Activated CD4-positive, alpha-beta T cell treated with anti-CD3 and anti-CD28 coated beads for 48 hours (primary cell): Measurements from ENCODE around the gene TNPO2.
"Not testable (repeated sequence)": the region's sequence is repeated elsewhere in the genome, so short reads cannot be mapped to it uniquely, and the experiment has no call there.

Experiments
- DNase-seq: peaks from one replicate; pipeline ENCODE4 v3.0.0-alpha.2; 2020

The TNPO2 gene

DNA sequence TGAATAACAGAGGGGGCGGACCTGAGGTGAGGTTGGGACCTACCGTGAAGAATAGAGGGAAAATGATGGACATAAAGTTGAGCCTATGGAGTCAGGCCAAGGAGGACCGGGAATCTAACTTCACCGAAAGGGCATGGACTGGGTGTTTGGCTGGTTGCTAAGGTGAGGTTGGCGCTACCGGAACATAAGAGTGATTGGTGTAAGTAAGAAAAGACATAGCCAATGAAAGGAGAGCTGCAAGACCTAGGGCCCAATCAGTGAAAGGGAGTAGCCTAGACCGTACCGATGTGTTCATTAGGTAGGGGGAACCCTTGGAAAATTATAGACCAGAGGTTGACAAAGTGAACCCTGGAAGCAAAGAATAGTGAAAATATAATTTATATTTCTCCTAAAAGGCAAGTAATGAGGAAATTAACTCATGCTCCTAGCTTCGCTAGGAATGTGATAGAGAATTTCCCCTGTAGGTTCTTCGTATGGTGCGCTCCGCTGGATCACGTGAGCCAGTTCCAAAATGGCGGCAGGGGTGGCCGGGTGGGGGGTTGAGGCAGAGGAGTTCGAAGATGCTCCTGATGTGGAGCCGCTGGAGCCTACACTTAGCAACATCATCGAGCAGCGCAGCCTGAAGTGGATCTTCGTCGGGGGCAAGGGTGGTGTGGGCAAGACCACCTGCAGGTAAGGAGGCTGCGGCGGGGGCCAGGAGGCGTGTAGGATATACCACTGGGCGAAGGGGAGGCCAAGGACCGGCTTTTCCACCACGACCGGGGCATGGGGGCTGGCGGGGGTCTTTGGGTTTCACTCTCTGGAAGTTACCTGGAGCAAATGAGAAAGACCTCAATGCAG is 13.5 kb upstream of the TNPO2 start, which contains the start of gene GET3:
Gene GET3 (plus strand): TSS at position 503 of the 840 bp plus-strand sequence. CDS start 9 bp downstream, at position 512.
- peak; percentile 87 for DNase-seq

DNA sequence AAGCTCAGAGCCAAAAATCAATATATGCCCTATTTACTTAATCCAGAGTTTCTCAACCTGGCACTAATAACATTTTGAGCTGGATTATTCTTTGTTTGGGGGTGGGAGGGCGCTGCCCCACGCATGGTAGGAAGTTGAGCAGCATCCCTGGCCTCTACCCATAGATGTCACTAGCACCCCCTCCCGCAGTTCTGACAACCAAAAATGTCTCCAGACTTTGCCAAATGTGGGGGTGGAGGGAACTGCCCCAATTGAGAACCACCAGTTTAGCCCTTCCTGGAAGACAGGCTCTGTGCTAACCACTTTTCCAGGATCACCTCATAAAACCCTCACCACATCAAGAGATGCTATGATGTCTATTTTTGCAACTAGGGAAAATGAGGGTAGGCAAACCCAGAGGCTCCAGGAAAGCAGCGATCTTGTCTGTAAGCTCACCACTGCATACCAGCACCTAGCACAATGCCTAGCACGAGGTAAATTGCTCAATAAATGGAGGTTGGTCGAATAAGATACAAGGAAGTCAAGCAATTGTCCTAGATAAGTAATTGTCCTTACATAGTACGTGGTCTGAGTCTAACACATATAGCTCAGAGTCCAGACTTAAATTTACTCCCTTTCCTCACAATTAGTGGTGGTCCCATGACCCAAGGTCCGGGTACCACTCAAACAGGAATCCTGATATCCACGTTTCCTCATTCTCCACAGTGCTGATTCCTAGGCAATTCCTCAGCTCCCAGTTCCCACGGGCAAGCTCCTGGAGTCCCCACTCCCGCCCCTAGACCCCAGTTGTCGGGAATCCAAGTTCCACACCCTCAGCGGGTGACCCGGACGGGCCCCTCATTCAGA is 9.9 kb upstream of the TNPO2 start:
- peak; percentile 77 for DNase-seq

DNA sequence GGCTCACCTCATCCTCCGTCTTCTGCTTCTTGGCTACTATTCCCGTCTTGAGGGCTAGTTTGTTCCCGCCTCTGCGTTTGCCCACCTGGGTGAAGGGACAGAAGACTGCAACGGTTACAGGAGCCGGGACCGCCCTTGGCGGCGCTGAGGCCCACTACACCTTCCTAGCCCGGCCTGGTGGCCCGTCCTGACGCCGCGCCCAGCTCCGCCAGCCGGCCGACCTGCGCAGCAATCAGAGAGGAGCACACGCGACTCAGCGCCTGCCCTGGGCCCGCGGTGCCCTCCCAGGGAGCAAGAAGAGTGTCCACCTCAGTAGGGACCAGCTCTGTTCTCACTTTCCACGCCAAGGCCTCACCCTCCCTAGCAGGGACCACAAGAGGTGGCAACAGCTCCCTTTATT is 7.6 kb upstream of the TNPO2 start:
- DNase-seq: no peak

DNA sequence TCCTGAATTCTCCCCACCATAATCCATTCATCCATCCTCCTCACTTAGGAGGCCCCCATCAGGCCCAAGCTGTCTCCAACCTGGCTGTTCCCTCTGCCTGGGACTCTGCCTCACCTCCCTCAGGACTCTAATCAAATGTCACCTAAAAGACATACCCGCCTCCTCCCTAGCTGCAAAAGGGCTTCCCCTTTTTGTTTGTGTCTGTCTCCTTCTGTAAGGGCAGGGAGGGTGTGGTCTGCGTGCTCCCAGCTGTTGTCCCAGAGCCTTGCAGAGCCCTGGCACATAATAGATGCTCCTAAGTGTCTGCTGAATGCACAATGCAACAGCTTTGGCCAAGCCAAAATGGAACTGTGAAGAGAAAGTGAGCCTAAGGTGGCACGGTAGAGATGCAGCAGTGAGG is 6.3 kb upstream of the TNPO2 start:
- DNase-seq: no peak

DNA sequence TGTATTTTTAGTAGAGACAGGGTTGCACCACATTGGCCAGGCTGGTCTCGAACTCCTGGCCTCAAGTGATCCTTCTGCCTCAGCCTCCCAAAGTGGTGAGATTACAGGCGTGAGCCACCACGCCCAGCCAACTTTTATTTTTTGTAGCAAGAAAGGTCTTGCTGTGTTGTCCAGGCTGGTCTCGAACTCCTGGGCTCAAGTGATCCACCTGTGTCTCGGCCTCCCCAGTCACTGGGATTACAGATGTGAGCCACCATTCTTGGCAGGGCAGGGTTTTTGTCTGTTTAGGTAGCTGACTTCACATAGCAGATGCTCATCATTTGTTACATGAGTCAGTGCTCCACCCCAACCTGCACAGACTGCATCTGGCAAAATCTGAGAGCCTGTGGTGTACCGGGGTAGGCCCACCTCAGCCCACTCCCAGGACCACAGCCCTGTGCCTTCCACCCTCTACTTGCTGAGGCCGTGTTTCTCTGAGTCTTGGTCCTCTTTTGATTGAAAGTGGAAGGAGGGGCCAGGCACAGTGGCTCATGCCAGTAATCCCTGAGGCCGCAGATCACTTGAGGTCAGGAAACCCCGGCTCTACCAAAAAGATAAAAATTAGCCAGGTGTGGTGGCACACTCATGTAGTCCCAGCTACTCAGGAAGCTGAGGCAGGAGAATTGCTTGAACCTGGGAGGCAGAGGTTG is 4.2 kb upstream of the TNPO2 start:
- DNase-seq: no peak

DNA sequence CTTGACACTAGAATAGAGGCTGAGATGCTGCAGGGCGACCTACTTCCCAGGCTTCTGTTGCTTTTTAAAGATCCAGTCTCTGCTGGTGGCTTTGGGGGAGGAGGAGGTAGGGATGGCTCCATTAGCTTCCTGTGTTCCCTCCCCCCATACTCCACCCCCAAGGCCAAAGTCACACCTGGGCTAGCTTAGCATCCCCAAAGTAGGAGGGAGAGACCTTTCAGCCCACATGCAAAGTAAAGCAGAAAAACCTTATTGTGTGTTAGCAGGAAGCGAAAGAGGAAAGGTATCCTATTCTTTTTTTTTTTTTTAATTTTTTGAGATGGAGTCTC is 3.2 kb upstream of the TNPO2 start:
- DNase-seq: no peak

DNA sequence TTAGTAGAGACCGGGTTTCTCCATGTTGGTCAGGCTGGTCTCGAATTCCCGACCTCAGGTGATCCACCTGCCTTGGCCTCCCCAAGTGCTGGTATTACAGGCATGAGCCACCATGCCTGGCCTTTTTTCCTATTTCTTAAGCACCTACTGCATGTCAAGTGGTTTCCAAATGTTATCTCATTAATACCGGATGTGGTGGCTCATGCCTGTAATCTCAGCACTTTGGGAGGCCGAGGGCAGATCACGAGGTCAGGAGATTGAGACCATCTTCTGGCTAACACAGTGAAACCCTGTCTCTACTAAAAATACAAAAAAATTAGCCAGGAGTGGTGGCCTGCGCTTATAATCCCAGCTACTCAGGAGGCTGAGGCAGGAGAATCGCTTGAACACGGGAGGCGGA is 1.9 kb upstream of the TNPO2 start:
- not testable (repeated sequence) for DNase-seq

DNA sequence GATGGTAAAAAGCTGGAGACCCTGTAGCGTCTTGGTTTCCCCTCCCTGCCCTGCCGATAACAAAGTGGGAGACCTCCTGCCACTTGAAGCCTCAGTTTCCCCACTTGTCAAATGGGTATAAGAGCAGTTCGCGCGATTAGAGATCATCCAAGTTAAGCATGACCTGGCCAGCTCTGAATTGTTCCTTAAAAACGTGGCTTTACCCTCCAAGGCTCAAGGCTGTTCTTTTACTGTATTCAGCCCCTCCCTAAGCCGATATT is 421 bp downstream of the TNPO2 start:
- DNase-seq: no peak

DNA sequence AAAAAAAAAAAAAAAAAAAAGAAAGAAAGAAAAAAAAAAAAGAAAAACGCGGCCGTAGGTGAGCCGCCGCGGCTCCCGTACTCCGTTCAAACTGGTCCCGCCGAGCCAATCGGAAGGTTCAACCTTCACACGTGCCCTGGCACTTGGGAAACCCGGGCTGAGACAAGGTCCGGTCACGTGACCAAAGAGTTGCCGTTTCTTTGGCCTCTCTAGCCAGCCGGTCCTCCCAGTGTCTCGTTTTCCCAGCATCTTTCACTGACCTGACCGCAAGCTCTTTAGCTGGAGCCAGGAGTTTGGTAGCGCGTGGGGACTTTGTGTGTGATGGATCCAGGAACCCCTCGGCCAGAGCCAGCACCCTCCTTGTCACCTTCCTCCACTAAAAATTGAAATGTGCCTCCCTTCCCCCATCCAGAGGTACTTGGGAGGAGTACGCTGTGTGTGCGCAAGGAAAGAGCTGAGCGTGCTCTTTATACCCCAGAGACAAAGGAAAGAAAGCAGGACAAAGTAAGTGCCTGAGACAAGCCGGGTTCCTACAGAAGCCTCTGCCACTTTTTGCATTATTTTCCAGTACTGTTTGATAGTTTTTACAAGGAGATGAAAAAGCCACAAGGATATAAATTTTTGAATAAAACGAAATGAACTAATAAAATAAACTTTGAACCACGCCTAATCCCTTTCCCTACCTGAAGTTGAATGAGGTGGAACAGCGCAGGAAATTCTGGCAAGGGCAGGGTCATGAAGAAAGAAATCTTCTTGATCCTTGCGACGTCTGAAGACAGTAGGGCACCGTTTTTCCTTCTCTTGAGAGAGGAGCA is 959 bp downstream of the TNPO2 start:
- DNase-seq: peak; percentile 96

DNA sequence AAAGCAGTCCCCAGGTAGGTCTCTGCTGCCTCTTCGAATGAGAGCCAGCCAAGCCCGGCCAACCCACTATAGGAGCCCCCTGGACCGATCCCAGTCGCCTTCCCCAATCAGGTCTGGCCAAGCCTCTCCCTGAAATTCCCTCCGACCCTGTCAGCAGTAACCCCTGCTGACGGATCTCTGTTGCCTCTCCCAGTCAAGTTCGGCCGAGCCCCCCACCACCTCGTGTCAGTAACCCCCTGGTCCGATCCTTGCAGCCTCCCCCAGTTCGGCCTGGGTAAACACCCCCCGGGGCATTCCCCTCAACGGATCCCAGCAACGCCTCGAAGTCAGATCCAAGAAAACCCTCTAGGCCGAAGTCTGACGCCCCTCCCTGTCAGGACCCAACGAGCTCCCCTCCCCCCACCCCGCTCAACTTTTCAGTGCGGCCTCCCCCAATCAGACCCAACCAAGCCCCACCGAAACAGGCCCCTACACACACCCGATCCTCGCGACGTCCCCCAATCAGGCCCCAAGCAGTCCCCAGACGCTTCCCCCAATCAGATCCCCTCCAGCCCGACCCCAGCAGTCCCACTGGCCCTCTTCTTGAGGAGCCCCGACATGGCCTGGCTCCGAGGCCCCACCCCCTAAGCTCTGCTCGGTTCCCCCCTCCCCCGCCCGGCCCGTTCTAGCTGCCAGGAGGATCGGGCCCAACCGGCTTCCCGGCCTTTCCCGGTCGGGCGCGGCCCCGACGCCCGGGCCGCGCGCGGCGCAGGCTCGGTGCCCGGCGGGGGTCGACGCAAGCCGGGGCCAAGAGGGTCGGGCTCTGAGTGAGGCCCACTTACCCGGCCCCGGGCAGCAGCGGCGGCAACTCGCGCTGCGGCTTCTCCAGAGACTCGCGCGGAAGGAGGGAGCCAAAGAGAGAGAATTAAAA is 1.8 kb downstream of the TNPO2 start:
- DNase-seq: peak; percentile 69

DNA sequence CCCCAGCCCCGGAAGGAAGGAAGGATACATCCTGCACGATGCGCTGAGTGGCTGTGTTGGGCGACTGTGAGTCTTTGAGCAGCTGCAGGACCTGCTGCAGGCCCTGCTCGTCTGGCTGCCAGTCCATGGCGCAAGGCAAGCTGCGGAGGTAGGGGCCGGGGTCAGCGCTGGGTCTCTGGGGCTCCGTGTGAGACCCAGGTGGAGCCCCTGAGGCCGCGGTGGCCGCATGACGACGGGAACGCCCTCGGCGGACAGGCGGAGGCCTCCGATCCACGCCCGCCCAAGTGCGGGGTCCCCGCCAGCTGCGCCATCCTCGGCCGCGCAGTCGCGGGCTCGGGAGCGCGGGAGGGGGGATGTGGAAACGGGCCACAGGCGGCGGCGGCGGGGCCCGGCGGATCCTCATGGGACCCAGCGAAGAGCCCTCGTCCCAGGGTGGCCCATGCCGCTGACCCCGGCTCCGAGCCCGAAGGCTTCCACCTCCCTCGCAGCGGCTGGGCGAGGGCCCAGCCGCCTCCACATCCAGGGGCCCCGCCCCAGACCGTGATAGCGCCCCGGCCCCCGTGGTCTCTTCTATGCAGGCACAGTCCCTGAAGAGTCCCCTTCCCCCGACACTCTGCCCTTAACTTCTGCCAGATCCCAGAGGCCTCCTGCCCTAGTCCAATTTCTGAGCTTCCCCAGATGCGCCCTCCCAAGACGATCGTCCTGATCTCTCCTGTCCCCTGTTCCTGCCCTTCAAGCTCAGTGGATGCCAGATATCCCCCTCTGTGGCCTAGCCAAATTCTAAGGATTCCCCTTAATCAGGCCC is 2.7 kb downstream of the TNPO2 start:
- DNase-seq: peak; percentile 37

DNA sequence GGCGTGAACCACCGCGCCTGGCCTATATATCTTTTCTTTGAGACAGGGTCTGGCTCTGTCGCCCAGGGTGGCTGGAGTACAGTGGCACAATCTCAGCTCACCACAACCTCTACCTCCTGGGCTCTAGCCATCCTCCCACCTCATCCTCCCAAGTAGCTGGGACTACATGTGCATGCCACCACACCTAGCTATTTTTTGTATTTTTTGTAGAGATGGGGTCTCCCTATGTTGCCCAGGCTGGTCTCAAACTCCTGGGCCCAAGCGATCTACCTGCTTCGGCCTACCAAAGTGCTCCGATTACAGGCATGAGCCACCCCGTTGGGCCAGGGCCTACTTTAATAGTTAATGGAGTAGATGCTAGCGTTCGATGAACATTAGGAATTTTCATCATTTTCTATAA is 3.4 kb downstream of the TNPO2 start:
- no peak for DNase-seq

DNA sequence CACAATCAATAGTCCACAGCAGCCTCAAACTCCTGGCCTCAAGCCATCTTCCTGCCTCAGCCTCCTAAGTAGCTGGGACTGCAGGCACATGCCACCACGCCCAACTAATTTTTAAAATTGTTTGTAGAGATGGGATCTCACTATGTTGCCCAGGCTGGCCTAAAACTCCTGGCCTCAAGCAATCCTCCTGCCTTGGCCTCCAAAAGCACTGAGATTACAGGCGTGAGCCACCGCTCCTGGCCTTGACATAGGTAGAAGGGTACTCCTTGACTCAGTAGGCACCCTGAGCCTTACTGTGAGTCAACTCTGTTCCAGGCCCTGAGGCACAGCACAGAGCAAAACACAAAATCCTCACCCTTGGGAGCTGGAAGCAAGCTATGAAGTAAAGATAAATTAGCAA is 7.8 kb downstream of the TNPO2 start:
- no peak for DNase-seq

DNA sequence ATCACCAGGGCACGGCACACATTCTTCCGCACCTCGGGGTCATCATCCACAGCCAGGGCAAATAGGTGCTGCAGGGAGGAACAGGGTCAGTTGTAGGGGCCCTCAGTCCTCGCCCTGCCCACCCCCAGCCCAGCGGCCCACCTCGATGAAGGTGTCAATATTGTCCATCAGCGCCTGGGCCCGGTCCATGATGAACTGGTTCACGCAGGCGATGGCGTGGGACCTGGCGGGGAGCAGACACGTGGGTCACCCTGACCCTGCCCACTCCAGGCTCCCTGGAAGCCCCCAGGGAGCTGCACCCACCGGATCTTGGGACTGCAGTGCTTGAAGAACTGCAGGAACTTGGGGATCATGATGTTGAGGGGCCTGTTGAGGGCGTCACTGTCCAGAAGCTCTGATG is 8.6 kb downstream of the TNPO2 start:
- no peak for DNase-seq

DNA sequence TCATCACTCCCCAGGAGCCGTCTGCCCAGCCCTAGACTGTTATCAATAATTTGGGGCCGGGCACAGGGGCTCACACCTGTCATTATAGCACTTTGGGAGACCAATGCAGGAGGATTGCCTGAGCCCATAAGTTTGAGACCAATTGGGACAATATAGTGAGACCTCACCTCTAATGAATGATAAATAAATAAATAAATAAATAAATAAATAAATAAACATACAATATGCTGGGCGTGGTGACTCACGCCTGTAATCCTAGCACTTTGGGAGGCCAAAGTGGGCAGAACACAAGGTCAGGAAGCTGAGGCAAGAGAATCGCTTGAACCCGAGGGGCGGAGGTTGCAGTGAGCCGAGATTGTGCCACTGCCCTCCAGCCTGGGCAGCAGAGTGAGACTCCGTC is 10.4 kb downstream of the TNPO2 start:
- DNase-seq: not testable (repeated sequence)

DNA sequence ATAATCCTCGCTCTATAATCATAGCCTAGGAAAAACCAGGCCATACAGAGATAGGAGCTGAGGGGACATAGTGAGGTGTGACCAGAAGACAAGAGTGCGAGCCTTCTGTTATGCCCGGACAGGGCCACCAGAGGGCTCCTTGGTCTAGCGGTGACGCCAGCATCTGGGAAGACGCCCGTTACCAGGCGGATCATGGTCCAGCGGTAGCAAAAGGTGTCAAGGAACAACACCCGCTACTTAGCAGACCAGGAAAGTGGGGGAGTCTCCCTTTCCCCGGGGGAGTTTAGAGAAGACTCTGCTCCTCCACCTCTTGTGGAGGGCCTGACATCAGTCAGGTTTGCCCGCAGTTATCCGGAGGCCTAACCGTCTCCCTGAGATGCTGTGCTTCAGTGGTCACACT is 11.7 kb downstream of the TNPO2 start:
- DNase-seq: peak; percentile 25

DNA sequence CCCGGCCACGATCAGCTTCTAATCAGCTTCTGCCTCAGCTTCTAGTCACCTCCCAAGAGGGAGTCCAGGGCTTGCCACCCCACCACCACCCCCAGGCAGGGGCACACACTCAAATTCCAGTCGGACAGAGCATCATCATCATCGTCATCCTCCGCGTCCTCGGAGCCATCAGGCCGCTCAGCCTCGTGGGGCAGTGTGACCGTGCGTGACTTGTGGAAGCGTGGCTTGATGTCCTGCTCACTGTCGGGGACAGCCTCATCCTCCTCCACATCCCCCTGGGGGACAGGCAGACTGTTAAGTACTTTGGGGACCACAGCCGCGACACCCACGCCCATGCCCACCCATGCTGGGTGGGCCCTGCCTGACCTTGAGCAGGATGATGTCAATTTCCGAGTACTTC is 12.5 kb downstream of the TNPO2 start:
- no peak for DNase-seq

DNA sequence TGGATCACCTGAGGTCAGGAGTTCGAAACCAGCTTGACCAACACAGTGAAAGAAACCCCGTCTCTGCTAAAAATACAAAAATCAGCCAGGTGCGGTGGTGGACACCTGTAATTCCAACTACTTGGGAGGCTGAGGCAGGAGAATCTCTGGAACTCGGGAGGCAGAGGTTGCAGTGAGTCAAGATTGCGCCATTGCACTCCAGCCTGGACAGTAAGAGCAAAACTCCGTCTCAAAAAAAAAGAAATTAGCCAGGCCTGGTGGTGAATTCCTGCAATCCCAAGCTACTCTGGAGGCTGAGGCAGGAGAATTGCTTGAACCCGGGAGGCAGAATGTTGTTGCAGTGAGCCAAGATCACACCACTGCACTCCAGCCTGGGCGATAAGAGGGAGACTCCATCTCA is 15.1 kb downstream of the TNPO2 start:
- no peak for DNase-seq

DNA sequence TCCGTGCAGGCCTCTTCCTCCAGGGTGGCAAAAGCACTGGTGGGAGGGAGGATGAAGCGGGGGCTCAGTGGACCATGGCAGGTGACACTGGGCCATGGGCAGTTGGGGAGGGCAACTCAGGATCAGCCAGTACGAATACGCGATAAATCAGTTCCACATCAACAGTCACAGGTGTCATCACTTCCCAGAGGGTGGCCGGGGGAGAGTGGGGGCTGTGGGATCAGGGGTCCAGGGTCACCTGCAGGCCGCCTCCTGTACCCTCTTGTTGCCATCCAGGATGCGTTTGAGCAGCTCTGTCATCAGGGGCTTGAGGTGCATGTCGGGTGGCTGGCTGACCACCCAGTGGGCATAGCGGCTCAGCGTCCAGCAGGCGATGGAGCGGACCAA is 17.4 kb downstream of the TNPO2 start:
- DNase-seq: no peak

DNA sequence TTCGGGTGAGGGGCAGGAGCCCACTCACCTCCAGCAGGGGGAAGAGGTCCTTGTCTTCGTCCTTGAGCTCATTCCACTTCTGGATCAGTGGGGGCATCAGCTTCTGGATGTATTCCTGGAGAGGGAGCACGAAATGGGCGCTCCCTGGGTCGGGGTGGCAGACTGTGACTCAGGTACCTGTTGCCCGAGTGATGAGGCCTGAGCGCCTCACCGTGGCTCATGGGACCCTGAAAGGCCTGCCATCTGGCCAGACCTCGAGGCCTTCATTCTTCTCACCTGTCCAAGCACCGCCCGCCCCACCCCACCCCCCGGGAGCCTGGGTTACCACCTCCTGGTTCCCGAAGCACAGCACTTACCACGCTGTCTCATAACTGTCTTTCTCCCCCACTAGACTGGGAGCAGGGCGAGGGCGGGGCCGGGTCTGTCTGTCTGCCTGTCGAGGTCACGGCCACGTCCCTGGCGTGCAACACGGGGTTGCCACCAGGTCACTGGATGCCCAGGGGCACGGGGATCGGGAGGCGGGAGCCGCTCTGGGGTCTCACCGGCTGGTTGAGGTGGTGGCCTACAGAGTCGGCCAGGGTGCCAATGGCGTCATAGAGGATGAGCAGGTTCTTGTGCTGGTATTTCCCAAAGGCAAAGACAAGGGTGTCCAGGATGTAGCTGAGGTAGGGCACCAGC is 17.9 kb downstream of the TNPO2 start:
- DNase-seq: no peak
